OCI-LY7 (cell line): ENCODE data around the gene CDC42BPA.

ENCODE experiments used
- EZH2phosphoT487 ChIP-seq: fragments of 200-600 bp; sonication (generic); IDR thresholded peaks from 2 replicates; pipeline ENCODE4 v1.6.1; 2018; ENCODE audit warnings: low read depth, borderline replicate concordance, mild to moderate bottlenecking, mixed run types, antibody characterized with exemption, low read length, moderate library complexity, mixed read lengths
- TF ChIP-seq, protein P1 (sequence below): fragments of 200-600 bp; sonication (generic); conservative IDR thresholded peaks from 2 replicates; pipeline ENCODE4 v1.5.1; 2014; ENCODE audit warnings: mild to moderate bottlenecking, antibody characterized with exemption, low read length, moderate library complexity, mixed read lengths

DNA sequence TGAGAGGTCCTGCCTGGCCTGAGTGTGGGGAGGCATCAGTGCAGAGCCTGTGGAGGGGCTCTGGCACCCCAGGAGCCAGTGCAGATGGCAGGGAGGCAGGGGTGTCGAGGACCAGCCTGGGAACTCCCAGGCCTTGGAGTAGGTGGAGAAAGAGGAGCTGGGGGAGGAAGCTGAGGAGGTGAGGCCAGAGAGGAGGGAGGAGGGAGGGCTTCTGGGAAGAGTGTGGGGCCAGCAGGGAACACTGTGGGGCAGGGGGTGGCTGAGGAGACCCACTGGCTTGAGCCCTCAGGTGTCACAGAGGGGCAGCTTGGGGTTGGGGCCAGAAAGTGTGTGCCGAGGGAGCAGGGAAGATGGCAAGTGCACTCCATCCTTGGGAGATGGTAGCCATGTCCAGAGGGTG lies 374.4 kb downstream of the CDC42BPA start:
- TF ChIP-seq, protein P1, sequence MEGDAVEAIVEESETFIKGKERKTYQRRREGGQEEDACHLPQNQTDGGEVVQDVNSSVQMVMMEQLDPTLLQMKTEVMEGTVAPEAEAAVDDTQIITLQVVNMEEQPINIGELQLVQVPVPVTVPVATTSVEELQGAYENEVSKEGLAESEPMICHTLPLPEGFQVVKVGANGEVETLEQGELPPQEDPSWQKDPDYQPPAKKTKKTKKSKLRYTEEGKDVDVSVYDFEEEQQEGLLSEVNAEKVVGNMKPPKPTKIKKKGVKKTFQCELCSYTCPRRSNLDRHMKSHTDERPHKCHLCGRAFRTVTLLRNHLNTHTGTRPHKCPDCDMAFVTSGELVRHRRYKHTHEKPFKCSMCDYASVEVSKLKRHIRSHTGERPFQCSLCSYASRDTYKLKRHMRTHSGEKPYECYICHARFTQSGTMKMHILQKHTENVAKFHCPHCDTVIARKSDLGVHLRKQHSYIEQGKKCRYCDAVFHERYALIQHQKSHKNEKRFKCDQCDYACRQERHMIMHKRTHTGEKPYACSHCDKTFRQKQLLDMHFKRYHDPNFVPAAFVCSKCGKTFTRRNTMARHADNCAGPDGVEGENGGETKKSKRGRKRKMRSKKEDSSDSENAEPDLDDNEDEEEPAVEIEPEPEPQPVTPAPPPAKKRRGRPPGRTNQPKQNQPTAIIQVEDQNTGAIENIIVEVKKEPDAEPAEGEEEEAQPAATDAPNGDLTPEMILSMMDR, result no peak
- TF ChIP-seq EZH2phosphoT487, result no peak
